DOHH2 (cell line): ENCODE measurements around the gene OR10A6.

Experiments
- H3F3A ChIP-seq: fragments of 200-600 bp; sonication (generic), shearing (Covaris generic); 2 replicates; pipeline ENCODE4 v1.6.0; 2016; ENCODE audit warnings: antibody characterized with exemption, mild to moderate bottlenecking; ENCODE audit not compliant: control insufficient read depth, insufficient read depth
- H3K27ac ChIP-seq: fragments of 200-600 bp; sonication (generic); 2 replicates; pipeline ENCODE4 v1.5.1; 2014; ENCODE audit warnings: low read depth, mild to moderate bottlenecking, low read length, moderate library complexity
- H3K27me3 ChIP-seq: fragments of 200-600 bp; sonication (generic); 2 replicates; pipeline ENCODE4 v1.6.1; 2014; ENCODE audit warnings: mild to moderate bottlenecking, low read length, mixed read lengths; ENCODE audit not compliant: control insufficient read depth
- H3K36me3 ChIP-seq: fragments of 200-600 bp; sonication (generic); 2 replicates; pipeline ENCODE4 v1.6.1; 2014; ENCODE audit warnings: mild to moderate bottlenecking, low read length, moderate library complexity, mixed read lengths; ENCODE audit not compliant: control insufficient read depth
- H3K4me1 ChIP-seq: fragments of 200-600 bp; sonication (generic); 2 replicates; pipeline ENCODE4 v1.6.1; 2014; ENCODE audit warnings: mild to moderate bottlenecking, low read length, mixed read lengths; ENCODE audit not compliant: control insufficient read depth
- H3K4me2 ChIP-seq: fragments of 200-600 bp; sonication (generic); 2 replicates; pipeline ENCODE4 v1.6.0; 2014; ENCODE audit warnings: mild to moderate bottlenecking, low read length, moderate library complexity
- H3K4me3 ChIP-seq: fragments of 200-600 bp; sonication (generic); 2 replicates; pipeline ENCODE4 v1.5.1; 2014; ENCODE audit warnings: mild to moderate bottlenecking, low read length, mixed read lengths
- H3K79me2 ChIP-seq: fragments of 200-600 bp; sonication (generic); 2 replicates; pipeline ENCODE4 v1.6.1; 2014; ENCODE audit warnings: mild to moderate bottlenecking, low read length, mixed read lengths; ENCODE audit not compliant: control insufficient read depth
- H3K9me2 ChIP-seq: fragments of 200-600 bp; sonication (generic); replicated peaks from 2 replicates; pipeline ENCODE4 v1.6.1; 2014; ENCODE audit warnings: mild to moderate bottlenecking, low read length, mixed read lengths; ENCODE audit not compliant: control insufficient read depth
- H3K9me3 ChIP-seq: fragments of 200-600 bp; sonication (generic); 2 replicates; pipeline ENCODE4 v1.6.1; 2014; ENCODE audit warnings: antibody characterized with exemption, low read length, mixed read lengths; ENCODE audit not compliant: control insufficient read depth, insufficient read depth
- H4K20me1 ChIP-seq: fragments of 200-600 bp; sonication (generic); 2 replicates; pipeline ENCODE4 v1.6.0; 2014; ENCODE audit warnings: low read depth, mild to moderate bottlenecking, antibody characterized with exemption, low read length, moderate library complexity; ENCODE audit not compliant: control insufficient read depth, insufficient read depth
- CTCF ChIP-seq: fragments of 200-600 bp; sonication (generic); IDR thresholded peaks from one replicate; pipeline ENCODE4 v1.5.1; 2014; ENCODE audit warnings: antibody characterized with exemption, mild to moderate bottlenecking, low read depth, low read length; ENCODE audit not compliant: poor library complexity, severe bottlenecking
- EZH2phosphoT487 ChIP-seq: fragments of 200-600 bp; sonication (generic); IDR thresholded peaks from 2 replicates; pipeline ENCODE4 v1.6.1; 2017; ENCODE audit warnings: borderline replicate concordance, mild to moderate bottlenecking, antibody characterized with exemption, low read length, moderate library complexity, mixed read lengths

OR10A6 gene

GRCh38 chr11:7907121-7907520, 23.9 kb downstream of the OR10A6 start:
- H3K27ac ChIP-seq, result no peak overlapping the region
- TF ChIP-seq EZH2phosphoT487 (no peak), CTCF (no peak)
- H3K4me3 ChIP-seq, result no peak overlapping the region
- peaks cover 18% of the 10 kb centered on the region for H3K4me1 ChIP-seq
- H3K36me3 ChIP-seq, result no peaks in the 10 kb centered on the region
- no peaks in the 10 kb centered on the region for H3K9me3 ChIP-seq
- H3K79me2 ChIP-seq, result no peaks in the 10 kb centered on the region
- 0 out of 2 replicates have a peak, but pooled peaks cover 4% of the 10 kb centered on the region for H3K27me3 ChIP-seq
- H3K9me2 ChIP-seq, result no peaks in the 10 kb centered on the region
- H3F3A ChIP-seq, result no peaks in the 10 kb centered on the region
- H4K20me1 ChIP-seq, result no peaks in the 10 kb centered on the region
- no peak overlapping the region for H3K4me2 ChIP-seq

GRCh38 chr11:7906481-7906880, 24.6 kb downstream of the OR10A6 start:
- no peaks in the 10 kb centered on the region for H3K79me2 ChIP-seq
- TF ChIP-seq CTCF, result no peak
- no peak for TF ChIP-seq EZH2phosphoT487
- peaks cover 14% of the 10 kb centered on the region for H3K4me1 ChIP-seq
- H3K27me3 ChIP-seq, result 0 out of 2 replicates have a peak, but pooled peaks cover 4% of the 10 kb centered on the region
- H3K27ac ChIP-seq, result no peak overlapping the region
- no peaks in the 10 kb centered on the region for H3K9me3 ChIP-seq
- H3K36me3 ChIP-seq, result no peaks in the 10 kb centered on the region
- no peak overlapping the region for H3K4me2 ChIP-seq
- H3K4me3 ChIP-seq, result no peak overlapping the region
- H3K9me2 ChIP-seq, result no peaks in the 10 kb centered on the region
- H3F3A ChIP-seq, result no peaks in the 10 kb centered on the region
- no peaks in the 10 kb centered on the region for H4K20me1 ChIP-seq

GRCh38 chr11:7905961-7906429, 25.1 kb downstream of the OR10A6 start:
- Histone ChIP-seq H3K4me3 (no peak overlapping the region), H3K27ac (no peak overlapping the region), H3K9me2 (no peaks in the 10 kb centered on the region), H3K4me1 (peaks cover 11% of the 10 kb centered on the region), H3K27me3 (0 out of 2 replicates have a peak, but pooled peaks cover 4% of the 10 kb centered on the region), H4K20me1 (no peaks in the 10 kb centered on the region), H3K36me3 (no peaks in the 10 kb centered on the region), H3K79me2 (no peaks in the 10 kb centered on the region), H3K4me2 (no peak overlapping the region), H3K9me3 (no peaks in the 10 kb centered on the region), H3F3A (no peaks in the 10 kb centered on the region)
- TF ChIP-seq EZH2phosphoT487 (no peak), CTCF (no peak)
